Gastroesophageal sphincter (tissue), 3 donors: ENCODE results near the gene ATP12A.

Experiments
- CTCF ChIP-seq, 4 experiments: fragments of 200-600 bp in 2 of 4; fragments of 450-650 bp in 2 of 4; sonication (generic) in 1 of 4; IDR thresholded peaks; one replicate each; pipeline ENCODE4 v1.5.1; 2017 to 2019; ENCODE audit warnings: antibody characterized with exemption in 4 of 4, mild to moderate bottlenecking in 2 of 4, moderate library complexity in 2 of 4
- EP300 ChIP-seq: sonication (generic); formaldehyde crosslinking; IDR thresholded peaks from one replicate; pipeline ENCODE4 v1.6.1; 2017; ENCODE audit warnings: antibody characterized with exemption, mild to moderate bottlenecking
- POLR2A ChIP-seq, 2 donors: fragments of 450-650 bp; IDR thresholded peaks; one replicate each; pipeline ENCODE4 v1.6.1; 2017; ENCODE audit warnings: antibody characterized with exemption in 2 of 2, mild to moderate bottlenecking in 2 of 2, moderate library complexity in 1 of 2
- POLR2AphosphoS5 ChIP-seq: sonication (generic); formaldehyde crosslinking; IDR thresholded peaks from one replicate; pipeline ENCODE4 v1.6.1; 2017; ENCODE audit warnings: antibody characterized with exemption

DNA sequence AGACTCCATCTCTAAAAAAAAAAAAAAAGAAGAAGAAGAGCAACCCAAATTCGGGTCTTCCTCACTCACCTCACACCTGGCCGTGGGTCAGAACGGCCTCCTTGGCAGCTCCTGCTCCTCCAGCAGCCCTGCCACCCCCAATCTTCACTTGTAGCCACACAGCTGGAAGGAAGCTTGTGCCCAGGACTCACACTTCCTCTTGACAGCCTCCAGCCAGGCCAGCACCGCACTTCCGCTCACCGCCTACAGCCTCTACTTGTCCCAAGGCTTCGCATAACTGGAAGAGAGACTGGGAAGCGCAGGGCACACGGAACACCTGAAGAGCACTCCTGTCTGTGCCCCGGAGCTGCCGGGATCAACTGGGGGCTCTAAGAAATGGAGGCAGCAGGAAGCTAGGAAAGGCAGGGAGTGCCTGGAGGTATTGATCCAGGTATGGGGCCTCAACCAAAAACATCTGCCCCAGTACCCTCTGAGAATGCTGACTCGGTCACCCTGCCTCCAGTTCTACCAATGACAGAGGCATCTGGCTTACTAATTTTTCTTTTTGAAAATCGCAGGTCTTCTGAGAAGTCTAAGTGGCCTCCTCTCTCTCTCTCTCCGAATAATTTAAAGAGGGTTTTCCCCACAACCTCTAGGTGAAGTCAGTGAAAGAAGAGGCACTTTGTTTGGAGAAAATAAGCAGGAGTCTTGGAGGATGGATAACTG lies 31.1 kb upstream of the ATP12A start:
- TF ChIP-seq CTCF (IDR thresholded peaks at IDR 0.05): no peak
- TF ChIP-seq POLR2AphosphoS5: no peak
- TF ChIP-seq POLR2A (IDR thresholded peaks at IDR 0.05): no peak
- TF ChIP-seq EP300: no peak
